GM18870 (cell line): Measurements from ENCODE around the gene HOXA6.

ENCODE experiments used
- ATAC-seq: cut with Tn5 transposase; IDR thresholded peaks from one replicate; pipeline ENCODE4 v1.9.1; 2021; ENCODE audit warnings: moderate library complexity; ENCODE audit not compliant: unreplicated experiment

The HOXA6 gene

GRCh38 chr7:27141137-27141922, 6.2 kb downstream of the HOXA6 start:
- ATAC-seq: no peak

- ATAC-seq: no peak
Measured at GRCh38 chr7:27140126-27140857, 7.3 kb downstream of the HOXA6 start.

- no peak for ATAC-seq
Measured at GRCh38 chr7:27139334-27140125, 8.0 kb downstream of the HOXA6 start.

GRCh38 chr7:27138985-27139333, 8.6 kb downstream of the HOXA6 start:
- no peak for ATAC-seq

GRCh38 chr7:27138472-27138871, 9.1 kb downstream of the HOXA6 start:
- no peak for ATAC-seq

- ATAC-seq: no peak
Measured at GRCh38 chr7:27137640-27138315, 9.8 kb downstream of the HOXA6 start.

GRCh38 chr7:27134392-27134791, 13.2 kb downstream of the HOXA6 start:
- no peak for ATAC-seq

GRCh38 chr7:27133409-27134231, 14.0 kb downstream of the HOXA6 start:
- ATAC-seq: no peak

GRCh38 chr7:27132978-27133377, 14.6 kb downstream of the HOXA6 start:
- no peak for ATAC-seq

GRCh38 chr7:27132214-27132613, 15.4 kb downstream of the HOXA6 start:
- ATAC-seq: no peak

GRCh38 chr7:27131390-27131819, 16.2 kb downstream of the HOXA6 start:
- no peak for ATAC-seq

- ATAC-seq: no peak
Measured at GRCh38 chr7:27130540-27131389, 16.8 kb downstream of the HOXA6 start, which contains the start of gene HOXA4. HOXA4 (minus strand) TSS chr7:27130757; CDS start chr7:27130733, 24 bp downstream.

GRCh38 chr7:27129729-27130539, 17.6 kb downstream of the HOXA6 start:
- ATAC-seq: no peak

GRCh38 chr7:27128776-27129728, 18.5 kb downstream of the HOXA6 start:
- no peak for ATAC-seq

- ATAC-seq: no peak
Measured at GRCh38 chr7:27128034-27128433, 19.5 kb downstream of the HOXA6 start.

GRCh38 chr7:27126596-27127327, 20.8 kb downstream of the HOXA6 start:
- no peak for ATAC-seq
